HEK293 (cell line): ENCODE results near the gene CAMK2B.

ENCODE experiments used
- CTCF ChIP-seq: fragments of 450-650 bp; formaldehyde crosslinking; IDR thresholded peaks from 2 replicates; pipeline ENCODE4 v1.5.1; 2016; ENCODE audit warnings: missing biosample characterization, missing genetic modification characterization
- ZFP69B ChIP-seq: fragments of 450-650 bp; formaldehyde crosslinking; IDR thresholded peaks from 2 replicates; pipeline ENCODE4 v1.5.1; 2016; ENCODE audit warnings: missing biosample characterization, missing genetic modification characterization
- ZNF175 ChIP-seq: fragments of 450-650 bp; formaldehyde crosslinking; IDR thresholded peaks from 2 replicates; pipeline ENCODE4 v1.5.1; 2016; ENCODE audit warnings: missing biosample characterization, missing genetic modification characterization
- ZNF24 ChIP-seq: fragments of 450-650 bp; formaldehyde crosslinking; IDR thresholded peaks from 2 replicates; pipeline ENCODE4 v1.5.1; 2016; ENCODE audit warnings: missing biosample characterization, missing genetic modification characterization
- ZNF660 ChIP-seq: fragments of 450-650 bp; IDR thresholded peaks from 2 replicates; pipeline ENCODE4 v1.5.1; 2018; ENCODE audit warnings: missing biosample characterization, mild to moderate bottlenecking, missing genetic modification characterization
- ZNF670 ChIP-seq: fragments of 450-650 bp; formaldehyde crosslinking; IDR thresholded peaks from 2 replicates; pipeline ENCODE4 v1.5.1; 2016; ENCODE audit warnings: missing biosample characterization, missing genetic modification characterization, low read depth

- TF ChIP-seq ZNF175 (tag by site-specific recombination) = no peak
- TF ChIP-seq CTCF (tag by site-specific recombination) = no peak
- no peak for TF ChIP-seq ZNF670
- no peak for TF ChIP-seq ZFP69B (tag by site-specific recombination)
- TF ChIP-seq ZNF660 (tag by site-specific recombination) = no peak
- no peak for TF ChIP-seq ZNF24
These were observed 43.4 kb downstream of the CAMK2B start for GRCh38 chr7:44281811-44282600.
